Breast epithelium (tissue), 4 donors: ENCODE data around the gene LRRC3B. TPM values are rescaled to one million over a fixed set of nuclear protein-coding genes. Genes with fewer than 3 reads are reported as not detected.

Experiments used
- DNase-seq, 2 donors: peaks; one replicate each; pipeline ENCODE4 v3.0.0-alpha.2; 2019; ENCODE audit warnings: low spot score in 2 of 2
- H3K27ac ChIP-seq, 2 donors: fragments of 200-600 bp; sonication (generic) in 1 of 2; one replicate each; pipeline ENCODE4 v1.5.1; 2016 to 2019; ENCODE audit warnings: mild to moderate bottlenecking in 1 of 2
- H3K27me3 ChIP-seq, 2 donors: fragments of 200-600 bp; sonication (generic) in 1 of 2; one replicate each; pipeline versions ENCODE4 v1.5.1 to v1.6.0; 2017 to 2019; ENCODE audit warnings: control low read depth in 1 of 2, mild to moderate bottlenecking in 1 of 2
- H3K36me3 ChIP-seq: fragments of 200-600 bp; one replicate; pipeline ENCODE4 v1.5.1; 2019
- H3K4me1 ChIP-seq, 2 donors: fragments of 200-600 bp; sonication (generic); one replicate each; pipeline ENCODE4 v1.5.1; 2016 to 2019; ENCODE audit warnings: control low read depth in 1 of 2
- H3K4me3 ChIP-seq, 3 donors: fragments of 200-600 bp; sonication (generic); 1 replicate in 2 of 3; 2 replicates in 1 of 3; pipeline ENCODE4 v1.5.1; 2016 to 2019; ENCODE audit warnings: mild to moderate bottlenecking in 3 of 3, moderate library complexity in 2 of 3
- H3K9me3 ChIP-seq, 2 donors: fragments of 200-600 bp; sonication (generic) in 1 of 2; one replicate each; pipeline ENCODE4 v1.5.1; 2016 to 2019; ENCODE audit warnings: control low read depth in 1 of 2
- CTCF ChIP-seq, 3 donors: fragments of 450-650 bp; IDR thresholded peaks; one replicate each; pipeline ENCODE4 v1.5.1; 2016 to 2017; ENCODE audit warnings: antibody characterized with exemption in 3 of 3, mild to moderate bottlenecking in 3 of 3, moderate library complexity in 3 of 3
- POLR2A ChIP-seq: fragments of 450-650 bp; IDR thresholded peaks from one replicate; pipeline ENCODE4 v1.6.1; 2016; ENCODE audit warnings: antibody characterized with exemption, mild to moderate bottlenecking, moderate library complexity
- POLR2AphosphoS5 ChIP-seq, 3 donors: sonication (generic); formaldehyde crosslinking; IDR thresholded peaks; one replicate each; pipeline ENCODE4 v1.6.1; 2017; ENCODE audit warnings: antibody characterized with exemption in 3 of 3
- intact Hi-C: fragments of 100-400 bp; cut with DNase I; formaldehyde crosslinking; loops from one replicate; pipeline ENCODE4 v1.15.1; 2023; ENCODE audit warnings: low total_unique reads
- total RNA-seq, 3 donors: library from RNA; depleted of rRNA; stranded (reverse); fragments of >200 nt; gene quantifications; one replicate each; pipeline ENCODE4 v1.1.0, GENCODE V29; 2016

Gene LRRC3B
- total RNA-seq, 3 donors from 2014 or later = 0.66 to 1.2 TPM; not detected in 1

GRCh38 chr3:26655231-26655630, 32.7 kb downstream of the LRRC3B start:
- TF ChIP-seq CTCF (IDR thresholded peaks at IDR 0.05) (no peak), POLR2AphosphoS5 (IDR thresholded peaks at IDR 0.05) (no peak), POLR2A (no peak)
- H3K4me1 ChIP-seq = no peaks in the 10 kb centered on the region
- no peak overlapping the region for H3K27ac ChIP-seq
- intact Hi-C loops = no loop called here
- H3K27me3 ChIP-seq = no peaks in the 10 kb centered on the region
- H3K36me3 ChIP-seq = no peaks in the 10 kb centered on the region
- H3K9me3 ChIP-seq = no peaks in the 10 kb centered on the region
- DNase-seq = no peak
- no peak overlapping the region for H3K4me3 ChIP-seq

- intact Hi-C loops = no loop called here
- H3K27me3 ChIP-seq = no peaks in the 10 kb centered on the region
- no peak overlapping the region for H3K27ac ChIP-seq
- DNase-seq = no peak
- no peaks in the 10 kb centered on the region for H3K4me1 ChIP-seq
- no peaks in the 10 kb centered on the region for H3K9me3 ChIP-seq
- H3K36me3 ChIP-seq = no peaks in the 10 kb centered on the region
- no peak overlapping the region for H3K4me3 ChIP-seq
- TF ChIP-seq POLR2A (no peak), CTCF (IDR thresholded peaks at IDR 0.05) (no peak), POLR2AphosphoS5 (IDR thresholded peaks at IDR 0.05) (no peak)
Observed at GRCh38 chr3:26657348-26657976, 34.9 kb downstream of the LRRC3B start.

- no peak overlapping the region for H3K4me3 ChIP-seq
- H3K36me3 ChIP-seq = no peaks in the 10 kb centered on the region
- no peaks in the 10 kb centered on the region for H3K27me3 ChIP-seq
- H3K9me3 ChIP-seq = no peaks in the 10 kb centered on the region
- no peak overlapping the region for H3K27ac ChIP-seq
- H3K4me1 ChIP-seq = no peaks in the 10 kb centered on the region
- TF ChIP-seq POLR2A (no peak), POLR2AphosphoS5 (IDR thresholded peaks at IDR 0.05) (no peak), CTCF (IDR thresholded peaks at IDR 0.05) (no peak)
- intact Hi-C loops = no loop called here
- no peak for DNase-seq
Observed at GRCh38 chr3:26668171-26668570, 45.6 kb downstream of the LRRC3B start.

- Histone ChIP-seq H3K36me3 (no peaks in the 10 kb centered on the region), H3K4me3 (no peak overlapping the region), H3K27ac (no peak overlapping the region), H3K9me3 (no peaks in the 10 kb centered on the region), H3K4me1 (no peaks in the 10 kb centered on the region), H3K27me3 (no peaks in the 10 kb centered on the region)
- intact Hi-C loops = no loop called here
- TF ChIP-seq POLR2A = no peak
- TF ChIP-seq POLR2AphosphoS5 (IDR thresholded peaks at IDR 0.05) = no peak
- no peak for DNase-seq
Observed at GRCh38 chr3:26668696-26669095, 46.1 kb downstream of the LRRC3B start.

- Histone ChIP-seq H3K27ac (no peak overlapping the region), H3K4me1 (no peaks in the 10 kb centered on the region), H3K36me3 (no peaks in the 10 kb centered on the region), H3K9me3 (no peaks in the 10 kb centered on the region), H3K27me3 (no peaks in the 10 kb centered on the region), H3K4me3 (no peak overlapping the region)
- DNase-seq = no peak
- TF ChIP-seq POLR2AphosphoS5 (IDR thresholded peaks at IDR 0.05) (no peak), POLR2A (no peak), CTCF (IDR thresholded peaks at IDR 0.05) (no peak)
- intact Hi-C loops = no loop called here
Observed at GRCh38 chr3:26675336-26675735, 52.8 kb downstream of the LRRC3B start.

- H3K4me3 ChIP-seq = no peak overlapping the region
- TF ChIP-seq POLR2A (no peak), POLR2AphosphoS5 (IDR thresholded peaks at IDR 0.05) (no peak), CTCF (IDR thresholded peaks at IDR 0.05) (no peak)
Observed at GRCh38 chr3:26681632-26682031, 59.1 kb downstream of the LRRC3B start.

More at GRCh38 chr3:26681632-26682031, 59.1 kb downstream of the LRRC3B start:
- Histone ChIP-seq H3K36me3 (no peaks in the 10 kb centered on the region), H3K9me3 (no peaks in the 10 kb centered on the region), H3K27me3 (no peaks in the 10 kb centered on the region), H3K4me1 (no peaks in the 10 kb centered on the region), H3K27ac (no peak overlapping the region)
- intact Hi-C loops = no loop called here
- DNase-seq = no peak
